HL-60 (cell line): Measurements from ENCODE around the gene SLC5A2.

ENCODE experiments used
- DNase-seq, 2 experiments: peaks; one replicate each; pipeline ENCODE4 v3.0.0-alpha.2; 2010 to 2020; ENCODE audit warnings: low read depth in 1 of 2, low spot score in 1 of 2
- H3K27ac ChIP-seq: fragments of 250-450 bp; sonication (Bioruptor Pico); replicated peaks from 2 replicates; pipeline ENCODE4 v1.5.1; 2020; ENCODE audit warnings: mild to moderate bottlenecking, moderate library complexity
- H3K27me3 ChIP-seq: fragments of 250-450 bp; sonication (Bioruptor Pico); 2 replicates; pipeline ENCODE4 v1.5.1; 2021; ENCODE audit warnings: mild to moderate bottlenecking, moderate library complexity; ENCODE audit not compliant: insufficient read depth, poor library complexity, severe bottlenecking
- H3K4me3 ChIP-seq: replicated peaks from 2 replicates; pipeline ENCODE4 v1.5.1; 2011; ENCODE audit warnings: mild to moderate bottlenecking, control low read depth, low read length; ENCODE audit not compliant: insufficient read depth
- GABPA ChIP-seq: IDR thresholded peaks from 2 replicates; pipeline ENCODE4 v1.6.1; 2012; ENCODE audit warnings: low read depth
- POLR2AphosphoS5 ChIP-seq: IDR thresholded peaks from 2 replicates; pipeline ENCODE4 v1.6.1; 2012; ENCODE audit warnings: low read depth
- SPI1 ChIP-seq: IDR thresholded peaks from 2 replicates; pipeline ENCODE4 v1.6.1; 2012; ENCODE audit warnings: low read depth, mild to moderate bottlenecking, borderline replicate concordance
- TF ChIP-seq, protein P1 (sequence below): IDR thresholded peaks from 2 replicates; pipeline ENCODE4 v1.6.1; 2012; ENCODE audit warnings: low read depth; ENCODE audit not compliant: insufficient replicate concordance
- TF ChIP-seq, protein P2 (sequence below): IDR thresholded peaks from one replicate; pipeline ENCODE4 v1.5.1; 2011; ENCODE audit warnings: low read length, control low read depth, inconsistent platforms; ENCODE audit not compliant: insufficient read depth

The SLC5A2 gene

GRCh38 chr16:31485571-31485970 lies 2.6 kb downstream of the SLC5A2 start:
- TF ChIP-seq, protein P1, sequence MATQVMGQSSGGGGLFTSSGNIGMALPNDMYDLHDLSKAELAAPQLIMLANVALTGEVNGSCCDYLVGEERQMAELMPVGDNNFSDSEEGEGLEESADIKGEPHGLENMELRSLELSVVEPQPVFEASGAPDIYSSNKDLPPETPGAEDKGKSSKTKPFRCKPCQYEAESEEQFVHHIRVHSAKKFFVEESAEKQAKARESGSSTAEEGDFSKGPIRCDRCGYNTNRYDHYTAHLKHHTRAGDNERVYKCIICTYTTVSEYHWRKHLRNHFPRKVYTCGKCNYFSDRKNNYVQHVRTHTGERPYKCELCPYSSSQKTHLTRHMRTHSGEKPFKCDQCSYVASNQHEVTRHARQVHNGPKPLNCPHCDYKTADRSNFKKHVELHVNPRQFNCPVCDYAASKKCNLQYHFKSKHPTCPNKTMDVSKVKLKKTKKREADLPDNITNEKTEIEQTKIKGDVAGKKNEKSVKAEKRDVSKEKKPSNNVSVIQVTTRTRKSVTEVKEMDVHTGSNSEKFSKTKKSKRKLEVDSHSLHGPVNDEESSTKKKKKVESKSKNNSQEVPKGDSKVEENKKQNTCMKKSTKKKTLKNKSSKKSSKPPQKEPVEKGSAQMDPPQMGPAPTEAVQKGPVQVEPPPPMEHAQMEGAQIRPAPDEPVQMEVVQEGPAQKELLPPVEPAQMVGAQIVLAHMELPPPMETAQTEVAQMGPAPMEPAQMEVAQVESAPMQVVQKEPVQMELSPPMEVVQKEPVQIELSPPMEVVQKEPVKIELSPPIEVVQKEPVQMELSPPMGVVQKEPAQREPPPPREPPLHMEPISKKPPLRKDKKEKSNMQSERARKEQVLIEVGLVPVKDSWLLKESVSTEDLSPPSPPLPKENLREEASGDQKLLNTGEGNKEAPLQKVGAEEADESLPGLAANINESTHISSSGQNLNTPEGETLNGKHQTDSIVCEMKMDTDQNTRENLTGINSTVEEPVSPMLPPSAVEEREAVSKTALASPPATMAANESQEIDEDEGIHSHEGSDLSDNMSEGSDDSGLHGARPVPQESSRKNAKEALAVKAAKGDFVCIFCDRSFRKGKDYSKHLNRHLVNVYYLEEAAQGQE: no peak
- no peak for TF ChIP-seq SPI1
- no peak for TF ChIP-seq GABPA
- no peak for TF ChIP-seq POLR2AphosphoS5
- TF ChIP-seq, protein P2, sequence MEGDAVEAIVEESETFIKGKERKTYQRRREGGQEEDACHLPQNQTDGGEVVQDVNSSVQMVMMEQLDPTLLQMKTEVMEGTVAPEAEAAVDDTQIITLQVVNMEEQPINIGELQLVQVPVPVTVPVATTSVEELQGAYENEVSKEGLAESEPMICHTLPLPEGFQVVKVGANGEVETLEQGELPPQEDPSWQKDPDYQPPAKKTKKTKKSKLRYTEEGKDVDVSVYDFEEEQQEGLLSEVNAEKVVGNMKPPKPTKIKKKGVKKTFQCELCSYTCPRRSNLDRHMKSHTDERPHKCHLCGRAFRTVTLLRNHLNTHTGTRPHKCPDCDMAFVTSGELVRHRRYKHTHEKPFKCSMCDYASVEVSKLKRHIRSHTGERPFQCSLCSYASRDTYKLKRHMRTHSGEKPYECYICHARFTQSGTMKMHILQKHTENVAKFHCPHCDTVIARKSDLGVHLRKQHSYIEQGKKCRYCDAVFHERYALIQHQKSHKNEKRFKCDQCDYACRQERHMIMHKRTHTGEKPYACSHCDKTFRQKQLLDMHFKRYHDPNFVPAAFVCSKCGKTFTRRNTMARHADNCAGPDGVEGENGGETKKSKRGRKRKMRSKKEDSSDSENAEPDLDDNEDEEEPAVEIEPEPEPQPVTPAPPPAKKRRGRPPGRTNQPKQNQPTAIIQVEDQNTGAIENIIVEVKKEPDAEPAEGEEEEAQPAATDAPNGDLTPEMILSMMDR: no peak
- DNase-seq: no peak
- Histone ChIP-seq H3K27me3 (no peaks in the 10 kb centered on the region), H3K4me3 (no peak overlapping the region), H3K27ac (no peak overlapping the region)

DNA sequence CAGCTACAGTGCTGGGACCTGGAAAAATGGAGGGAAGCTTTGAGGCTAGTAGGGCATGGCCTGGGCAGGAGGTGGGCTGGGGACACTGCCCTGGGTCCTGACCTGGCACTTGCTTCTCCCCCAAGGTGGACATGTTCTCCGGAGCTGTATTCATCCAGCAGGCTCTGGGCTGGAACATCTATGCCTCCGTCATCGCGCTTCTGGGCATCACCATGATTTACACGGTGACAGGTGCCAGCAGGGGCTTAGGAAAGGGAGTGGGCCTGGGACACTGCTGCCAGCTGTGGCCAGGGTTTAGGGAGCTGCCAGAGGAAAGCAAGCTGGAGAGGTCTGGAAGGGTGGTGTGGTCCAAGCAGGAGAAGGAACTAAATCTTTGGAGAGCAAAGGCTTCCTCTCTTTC lies 3.1 kb downstream of the SLC5A2 start:
- Histone ChIP-seq H3K27ac (no peak overlapping the region), H3K4me3 (no peak overlapping the region), H3K27me3 (no peaks in the 10 kb centered on the region)
- TF ChIP-seq SPI1 (no peak), POLR2AphosphoS5 (no peak), GABPA (no peak)
- TF ChIP-seq, protein P2: no peak
- TF ChIP-seq, protein P1: no peak
- no peak for DNase-seq

DNA sequence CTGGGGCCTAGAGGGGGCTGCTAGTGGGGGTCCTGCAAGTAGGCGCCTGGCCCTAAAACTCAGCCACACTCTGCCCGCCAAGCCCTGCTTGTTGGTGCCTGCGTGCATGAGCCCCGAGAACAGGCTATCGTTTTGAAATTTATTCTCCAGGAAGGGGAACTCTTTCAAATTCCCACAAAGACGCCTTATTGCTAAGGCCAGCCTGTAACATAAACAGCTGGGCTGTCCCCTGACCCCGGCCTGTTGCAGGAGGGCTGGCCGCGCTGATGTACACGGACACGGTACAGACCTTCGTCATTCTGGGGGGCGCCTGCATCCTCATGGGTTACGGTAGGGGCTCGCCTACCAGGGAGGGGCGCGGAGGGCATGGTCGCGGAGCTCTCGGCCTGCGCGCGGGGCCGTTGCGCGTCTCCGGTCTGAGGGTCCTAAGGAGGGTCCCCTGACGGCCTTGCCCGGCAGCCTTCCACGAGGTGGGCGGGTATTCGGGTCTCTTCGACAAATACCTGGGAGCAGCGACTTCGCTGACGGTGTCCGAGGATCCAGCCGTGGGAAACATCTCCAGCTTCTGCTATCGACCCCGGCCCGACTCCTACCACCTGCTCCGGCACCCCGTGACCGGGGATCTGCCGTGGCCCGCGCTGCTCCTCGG lies 4.3 kb downstream of the SLC5A2 start:
- TF ChIP-seq POLR2AphosphoS5 (no peak), GABPA (no peak), SPI1 (no peak)
- TF ChIP-seq, protein P1: no peak
- TF ChIP-seq, protein P2: no peak
- no peak for DNase-seq
- H3K27ac ChIP-seq: peak overlapping the region; percentile 28; the same call in 1 of the 2 replicates
- peak overlapping the region; percentile 62 for H3K4me3 ChIP-seq
- H3K27me3 ChIP-seq: no peaks in the 10 kb centered on the region
